HG02943 (cell line): ENCODE results near the gene FOLR3.
A peak's percentile ranks its signal among the peaks of the same experiment; 100 is the strongest.
"Not testable (repeated sequence)": the region's sequence is repeated elsewhere in the genome, so short reads cannot be mapped to it uniquely, and the experiment has no call there.

Experiments
- ATAC-seq: cut with Tn5 transposase; IDR thresholded peaks from one replicate; pipeline ENCODE4 v1.9.1; 2021; ENCODE audit warnings: mild to moderate bottlenecking, low read depth, moderate library complexity; ENCODE audit not compliant: unreplicated experiment

FOLR3 gene

GRCh38 chr11:72135473-72135872, at the start of gene FOLR3:
Gene FOLR3 (plus strand): TSS chr11:72135725. CDS start chr11:72135953, 228 bp downstream.
- ATAC-seq = not testable (repeated sequence)

GRCh38 chr11:72088076-72088808, 47.3 kb upstream of the FOLR3 start:
- ATAC-seq = no peak

- no peak for ATAC-seq
These were observed 44.2 kb upstream of the FOLR3 start for GRCh38 chr11:72091292-72091691.

- ATAC-seq = no peak
These were observed 36.8 kb upstream of the FOLR3 start for GRCh38 chr11:72098741-72099140.

GRCh38 chr11:72100009-72100408, 35.5 kb upstream of the FOLR3 start:
- ATAC-seq = no peak

- no peak for ATAC-seq
These were observed 35.1 kb upstream of the FOLR3 start for GRCh38 chr11:72100462-72100861.

- no peak for ATAC-seq
These were observed 33.4 kb upstream of the FOLR3 start for GRCh38 chr11:72102162-72102561.

- no peak for ATAC-seq
These were observed 32.9 kb upstream of the FOLR3 start for GRCh38 chr11:72102631-72102945.

- peak; percentile 89 for ATAC-seq
These were observed 32.4 kb upstream of the FOLR3 start, which contains the start of gene LAMTOR1 for GRCh38 chr11:72102946-72103753. Gene LAMTOR1 (minus strand): TSS chr11:72103297. CDS start chr11:72103224, 73 bp downstream.

- no peak for ATAC-seq
These were observed 31.8 kb upstream of the FOLR3 start for GRCh38 chr11:72103754-72104167.

GRCh38 chr11:72105888-72106287, 29.6 kb upstream of the FOLR3 start, which contains the start of gene TOMT:
Gene TOMT (plus strand): TSS chr11:72105924. CDS start chr11:72105952, 28 bp downstream.
- ATAC-seq = no peak

GRCh38 chr11:72111300-72112142, 24.0 kb upstream of the FOLR3 start:
- ATAC-seq = peak; percentile 4

GRCh38 chr11:72112143-72112977, 23.2 kb upstream of the FOLR3 start, which contains the start of gene ANAPC15:
Gene ANAPC15 (minus strand): TSS chr11:72112695. CDS start chr11:72111276, 1,419 bp downstream.
- peak; percentile 81 for ATAC-seq

GRCh38 chr11:72112978-72113808, 22.3 kb upstream of the FOLR3 start:
- ATAC-seq = no peak

- ATAC-seq = no peak
These were observed 21.0 kb upstream of the FOLR3 start for GRCh38 chr11:72114570-72114969.

- no peak for ATAC-seq
These were observed 19.3 kb upstream of the FOLR3 start for GRCh38 chr11:72116019-72116755.

GRCh38 chr11:72119198-72119597, 16.3 kb upstream of the FOLR3 start:
- no peak for ATAC-seq

- ATAC-seq = no peak
These were observed 14.6 kb upstream of the FOLR3 start for GRCh38 chr11:72120930-72121329.
